ENCODE measurements around the gene OR10G7. TPM values are rescaled to one million over a fixed set of nuclear protein-coding genes. Genes with fewer than 3 reads are reported as not detected.
A peak's percentile ranks its signal among the peaks of the same experiment; 100 is the strongest.

Gene OR10G7
- total RNA-seq (not detected), polyA plus RNA-seq (not detected)

DNA sequence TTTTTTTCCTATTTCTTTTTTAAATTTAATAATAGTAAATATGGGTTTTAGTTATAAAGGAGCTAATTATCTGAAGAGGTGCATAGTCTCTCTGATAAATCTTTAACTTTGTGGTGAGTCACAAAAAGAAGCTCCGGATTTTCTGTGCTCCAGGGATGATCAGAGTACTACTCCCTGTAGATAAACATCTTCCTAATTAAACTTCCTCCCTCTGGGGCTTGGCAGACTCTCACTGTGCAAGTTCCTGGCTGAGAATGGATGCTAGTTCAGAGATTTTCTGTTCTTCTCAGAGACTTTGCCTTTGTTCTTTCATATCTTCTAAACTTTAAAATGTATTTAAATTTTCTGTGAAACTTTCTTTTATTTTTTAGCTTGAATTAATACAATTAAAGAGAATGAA, at the start of gene OR10G7:
Gene OR10G7 (minus strand): TSS at position 72 of the 400 bp plus-strand sequence. CDS start 2,324 bp downstream, outside the sequence.
- H3K4me3 ChIP-seq (ENCODE audit: low read depth, low read length), result no peak within 1 kb of the TSS
- H3K4me1 ChIP-seq (ENCODE audit: insufficient read depth), result no peaks in the 10 kb centered on the region
- H3K27ac ChIP-seq (ENCODE audit: low read depth), result no peak within 1 kb of the TSS
- DNase-seq (ENCODE audit: extremely low spot score), result peak; percentile 6
- WGBS, result 1% methylated on average over 1 of the region's 1 CpG
- H3K36me3 ChIP-seq (ENCODE audit: insufficient read depth), result no peaks in the 10 kb centered on the region

- Histone ChIP-seq H3K4me3 (ENCODE audit: low read depth, low read length) (no peak overlapping the region), H3K36me3 (ENCODE audit: insufficient read depth) (no peaks in the 10 kb centered on the region), H3K27ac (ENCODE audit: low read depth) (no peak overlapping the region), H3K4me1 (ENCODE audit: insufficient read depth) (no peaks in the 10 kb centered on the region)
- WGBS, result 61% methylated on average over 10 of the region's 10 CpGs
- no peak for DNase-seq (ENCODE audit: extremely low spot score)
Measured at GRCh38 chr11:124085997-124086846, 45.1 kb upstream of the OR10G7 start.

DNA sequence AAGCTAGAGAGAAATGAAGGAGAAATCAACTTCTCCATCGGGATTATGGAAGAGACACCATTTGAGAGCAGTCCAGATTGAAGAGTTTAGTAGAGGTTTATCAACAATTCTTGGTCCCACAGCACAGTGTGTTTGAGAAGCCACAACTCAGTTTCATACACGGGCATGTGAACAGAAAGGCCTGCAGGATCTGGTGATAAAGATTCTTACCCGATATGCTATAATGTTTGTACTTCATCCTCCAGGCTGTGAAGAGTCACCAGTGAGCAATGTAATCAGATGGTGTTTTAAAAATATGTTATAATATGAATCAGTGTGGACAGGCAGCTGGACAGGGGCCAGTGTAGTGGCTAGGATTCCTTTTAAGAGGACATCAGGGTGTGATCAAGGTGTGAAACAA, 44.5 kb upstream of the OR10G7 start:
- DNase-seq (ENCODE audit: extremely low spot score), result no peak
- Histone ChIP-seq H3K4me1 (ENCODE audit: insufficient read depth) (no peaks in the 10 kb centered on the region), H3K36me3 (ENCODE audit: insufficient read depth) (no peaks in the 10 kb centered on the region), H3K4me3 (ENCODE audit: low read depth, low read length) (no peak overlapping the region), H3K27ac (ENCODE audit: low read depth) (no peak overlapping the region)
- 44% methylated on average over 3 of the region's 3 CpGs for WGBS

DNA sequence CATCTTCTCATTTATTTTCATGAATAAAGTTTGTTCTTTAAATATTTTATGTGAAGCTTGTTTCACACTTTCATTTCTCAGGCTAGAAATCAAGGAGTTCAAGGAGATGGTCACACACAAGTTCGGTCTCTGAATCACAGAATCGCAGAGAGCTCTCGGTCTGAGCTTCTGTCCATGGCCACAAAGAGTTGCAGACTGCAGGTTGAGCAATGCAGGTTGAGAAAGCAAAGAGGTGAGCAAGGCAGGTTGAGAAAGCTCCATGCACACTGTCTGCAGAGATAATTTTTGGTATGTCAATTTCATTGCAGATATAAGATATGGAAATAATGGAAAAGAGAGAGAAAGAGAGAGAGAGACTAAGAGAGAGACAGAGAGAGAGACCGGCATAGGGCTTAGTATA, 41.2 kb upstream of the OR10G7 start:
- 73% methylated on average over 4 of the region's 4 CpGs for WGBS
- Histone ChIP-seq H3K4me1 (ENCODE audit: insufficient read depth) (no peaks in the 10 kb centered on the region), H3K36me3 (ENCODE audit: insufficient read depth) (no peaks in the 10 kb centered on the region), H3K27ac (ENCODE audit: low read depth) (no peak overlapping the region), H3K4me3 (ENCODE audit: low read depth, low read length) (no peak overlapping the region)
- DNase-seq (ENCODE audit: extremely low spot score), result no peak

DNA sequence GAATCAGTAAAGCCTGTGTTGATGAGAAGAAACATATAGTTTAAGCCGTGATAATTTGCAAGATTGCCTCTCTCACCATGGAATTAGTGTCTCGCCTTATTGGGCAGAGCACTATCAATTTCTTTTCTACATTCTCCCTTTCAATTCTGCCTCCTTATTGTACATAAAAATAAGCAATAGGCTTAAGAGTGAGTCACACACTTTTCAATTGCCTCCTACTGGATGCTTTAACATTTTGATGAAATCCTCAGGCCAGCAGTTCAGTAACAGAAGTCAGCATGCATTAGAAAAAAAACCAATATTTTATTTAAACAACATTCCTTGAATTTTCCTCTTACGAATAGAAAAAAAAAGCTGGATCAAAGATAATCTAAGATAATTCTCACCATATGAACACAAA, 40.4 kb upstream of the OR10G7 start:
- Histone ChIP-seq H3K27ac (ENCODE audit: low read depth) (no peak overlapping the region), H3K36me3 (ENCODE audit: insufficient read depth) (no peaks in the 10 kb centered on the region), H3K4me1 (ENCODE audit: insufficient read depth) (no peaks in the 10 kb centered on the region), H3K4me3 (ENCODE audit: low read depth, low read length) (no peak overlapping the region)
- no peak for DNase-seq (ENCODE audit: extremely low spot score)
- whole genome bisulfite sequencing, result 60% methylated on average over 3 of the region's 3 CpGs

DNA sequence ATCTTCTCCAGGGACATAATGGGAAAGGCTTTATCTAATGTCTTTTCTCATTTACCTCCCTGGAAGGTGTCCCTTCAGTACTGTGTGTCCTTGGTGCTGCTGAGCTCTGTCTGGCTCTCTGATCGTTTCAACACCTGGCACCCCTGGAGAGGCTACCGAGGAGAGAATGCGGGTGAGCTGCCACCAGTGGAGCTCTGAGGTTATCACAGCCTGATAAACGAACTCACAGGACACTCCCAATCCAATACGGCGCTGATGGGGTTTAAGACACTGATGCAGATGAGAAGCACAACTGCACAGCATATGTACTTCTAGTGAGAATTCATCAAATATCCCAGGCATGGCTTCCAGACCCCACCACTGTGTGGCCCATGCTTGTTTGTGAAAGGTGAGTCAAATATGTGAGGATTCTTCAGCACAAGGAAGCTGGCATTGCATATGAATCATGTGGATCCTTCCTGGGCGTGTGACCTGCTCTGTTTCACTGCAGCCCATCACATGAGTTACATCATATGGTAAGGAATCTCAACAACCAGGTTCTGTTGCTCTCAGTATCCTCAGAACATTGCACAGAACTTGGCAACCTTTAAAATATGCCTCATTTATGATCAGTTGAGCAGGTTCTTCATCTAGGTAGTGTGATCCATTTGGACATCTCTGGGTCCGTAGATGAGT, 39.3 kb upstream of the OR10G7 start:
- WGBS, result 73% methylated on average over 8 of the region's 8 CpGs
- Histone ChIP-seq H3K4me3 (ENCODE audit: low read depth, low read length) (no peak overlapping the region), H3K36me3 (ENCODE audit: insufficient read depth) (no peaks in the 10 kb centered on the region), H3K27ac (ENCODE audit: low read depth) (no peak overlapping the region), H3K4me1 (ENCODE audit: insufficient read depth) (no peaks in the 10 kb centered on the region)
- no peak for DNase-seq (ENCODE audit: extremely low spot score)

- no peak for DNase-seq (ENCODE audit: extremely low spot score)
- WGBS, result 51% methylated on average over 8 of the region's 8 CpGs
- no peaks in the 10 kb centered on the region for H3K36me3 ChIP-seq (ENCODE audit: insufficient read depth)
- H3K4me3 ChIP-seq (ENCODE audit: low read depth, low read length), result no peak overlapping the region
- H3K27ac ChIP-seq (ENCODE audit: low read depth), result no peak overlapping the region
- H3K4me1 ChIP-seq (ENCODE audit: insufficient read depth), result no peaks in the 10 kb centered on the region
Measured at GRCh38 chr11:124079631-124080326, 38.7 kb upstream of the OR10G7 start.

- no peak for DNase-seq (ENCODE audit: extremely low spot score)
- Histone ChIP-seq H3K4me3 (ENCODE audit: low read depth, low read length) (no peak overlapping the region), H3K36me3 (ENCODE audit: insufficient read depth) (no peaks in the 10 kb centered on the region), H3K27ac (ENCODE audit: low read depth) (no peak overlapping the region), H3K4me1 (ENCODE audit: insufficient read depth) (no peaks in the 10 kb centered on the region)
- WGBS, result 82% methylated on average over 2 of the region's 2 CpGs
Measured at GRCh38 chr11:124078591-124078990, 37.5 kb upstream of the OR10G7 start.

DNA sequence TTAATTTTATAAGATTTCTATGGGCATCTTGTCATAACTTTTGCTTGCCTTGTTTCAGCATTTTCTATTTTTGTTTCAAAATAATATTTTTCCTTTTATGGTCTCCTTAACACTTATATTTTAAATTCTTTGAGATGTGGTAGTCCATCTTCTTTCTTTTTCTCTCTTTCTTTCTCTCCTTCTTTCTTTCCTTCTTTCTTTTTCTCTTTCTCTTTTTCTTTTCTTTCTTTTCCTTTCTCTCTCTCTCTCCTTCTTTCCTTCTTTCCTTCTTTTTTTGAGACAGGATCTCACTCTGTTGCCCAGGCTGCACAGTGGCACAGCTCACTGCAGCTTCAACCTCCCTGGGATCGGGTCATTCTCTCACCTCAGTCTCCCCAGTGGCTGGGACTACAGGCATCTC, 36.1 kb upstream of the OR10G7 start:
- Histone ChIP-seq H3K36me3 (ENCODE audit: insufficient read depth) (no peaks in the 10 kb centered on the region), H3K4me3 (ENCODE audit: low read depth, low read length) (no peak overlapping the region), H3K27ac (ENCODE audit: low read depth) (no peak overlapping the region), H3K4me1 (ENCODE audit: insufficient read depth) (no peaks in the 10 kb centered on the region)
- 53% methylated on average over 1 of the region's 1 CpG for WGBS
- DNase-seq (ENCODE audit: extremely low spot score), result no peak

- H3K36me3 ChIP-seq (ENCODE audit: insufficient read depth), result no peaks in the 10 kb centered on the region
- peak overlapping the region; percentile 48 for H3K4me3 ChIP-seq (ENCODE audit: low read depth, low read length)
- no peak for DNase-seq (ENCODE audit: extremely low spot score)
- H3K27ac ChIP-seq (ENCODE audit: low read depth), result no peak overlapping the region
- 5% methylated on average over 36 of the region's 36 CpGs for WGBS
- H3K4me1 ChIP-seq (ENCODE audit: insufficient read depth), result no peaks in the 10 kb centered on the region
Measured at GRCh38 chr11:124075841-124076651, 34.9 kb upstream of the OR10G7 start.

DNA sequence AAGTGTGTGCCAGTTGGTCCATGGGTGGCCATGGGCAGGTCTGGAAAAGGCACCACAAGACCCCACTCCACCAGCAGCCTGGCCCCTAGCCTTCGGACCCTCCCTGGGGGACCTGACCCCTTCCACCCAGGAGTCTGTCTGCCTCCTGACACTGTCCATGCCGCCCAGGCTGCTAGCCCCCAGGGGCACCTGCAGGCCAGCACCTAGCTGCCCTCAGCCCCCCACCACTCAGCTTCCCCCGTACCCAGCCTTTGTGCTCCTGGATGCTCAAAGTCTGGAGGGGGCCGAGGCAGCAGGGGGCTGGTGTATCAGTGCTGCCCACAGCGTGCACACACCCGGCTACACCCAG, 34.3 kb upstream of the OR10G7 start:
- no peak for DNase-seq (ENCODE audit: extremely low spot score)
- no peak overlapping the region for H3K4me3 ChIP-seq (ENCODE audit: low read depth, low read length)
- H3K27ac ChIP-seq (ENCODE audit: low read depth), result no peak overlapping the region
- H3K4me1 ChIP-seq (ENCODE audit: insufficient read depth), result no peaks in the 10 kb centered on the region
- no peaks in the 10 kb centered on the region for H3K36me3 ChIP-seq (ENCODE audit: insufficient read depth)
- WGBS, result 60% methylated on average over 6 of the region's 6 CpGs

DNA sequence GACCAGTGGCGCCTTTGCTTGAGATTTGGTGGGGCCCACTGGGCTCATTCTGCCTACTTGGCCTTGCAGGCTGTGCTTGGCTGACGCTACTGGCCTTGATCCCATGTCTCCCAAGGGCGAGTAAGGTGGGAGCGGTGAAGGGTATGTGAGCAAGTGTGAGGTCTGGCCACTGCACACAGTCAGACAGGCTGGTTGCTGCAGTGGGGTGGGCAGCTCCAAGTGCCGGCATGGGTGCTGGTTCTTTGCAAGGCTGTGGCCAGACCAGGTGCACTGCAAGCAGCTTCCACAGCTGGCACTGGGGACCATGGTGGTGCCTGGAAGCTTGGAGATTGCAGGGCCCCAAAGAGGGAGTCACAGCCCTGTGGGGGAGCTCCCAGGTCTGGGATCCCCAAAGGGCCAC, 33.4 kb upstream of the OR10G7 start:
- 92% methylated on average over 5 of the region's 5 CpGs for WGBS
- Histone ChIP-seq H3K36me3 (ENCODE audit: insufficient read depth) (no peaks in the 10 kb centered on the region), H3K4me3 (ENCODE audit: low read depth, low read length) (no peak overlapping the region), H3K4me1 (ENCODE audit: insufficient read depth) (peaks cover 1% of the 10 kb centered on the region), H3K27ac (ENCODE audit: low read depth) (no peak overlapping the region)
- no peak for DNase-seq (ENCODE audit: extremely low spot score)

DNA sequence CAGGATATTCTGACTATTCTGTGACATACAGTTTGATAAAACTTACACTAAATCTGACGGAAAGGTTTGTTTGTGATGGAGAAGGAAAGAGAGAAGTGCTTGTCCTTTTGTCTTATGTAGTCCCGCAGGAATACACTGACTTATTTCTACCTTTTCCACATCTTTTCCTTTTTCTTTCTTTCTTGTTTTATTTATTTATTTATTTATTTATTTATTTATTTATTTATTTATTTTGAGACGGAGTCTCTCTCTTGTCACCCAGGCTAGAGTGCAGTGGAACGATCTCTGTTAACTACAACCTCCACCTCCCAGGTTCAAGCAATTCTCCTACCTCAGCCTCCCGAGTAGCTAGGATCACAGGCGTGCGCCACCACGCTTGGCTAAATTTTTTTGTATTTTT, 31.0 kb upstream of the OR10G7 start:
- Histone ChIP-seq H3K36me3 (ENCODE audit: insufficient read depth) (no peaks in the 10 kb centered on the region), H3K4me1 (ENCODE audit: insufficient read depth) (peaks cover 1% of the 10 kb centered on the region), H3K27ac (ENCODE audit: low read depth) (no peak overlapping the region), H3K4me3 (ENCODE audit: low read depth, low read length) (no peak overlapping the region)
- 92% methylated on average over 8 of the region's 8 CpGs for WGBS
- DNase-seq (ENCODE audit: extremely low spot score), result no peak
